ENCODE measurements around the gene OAS3. TPM values are rescaled to one million over a fixed set of nuclear protein-coding genes. Genes with fewer than 3 reads are reported as not detected.

Gene OAS3
- total RNA-seq, 1 donor from 2014 or later = 65.8 TPM

DNA sequence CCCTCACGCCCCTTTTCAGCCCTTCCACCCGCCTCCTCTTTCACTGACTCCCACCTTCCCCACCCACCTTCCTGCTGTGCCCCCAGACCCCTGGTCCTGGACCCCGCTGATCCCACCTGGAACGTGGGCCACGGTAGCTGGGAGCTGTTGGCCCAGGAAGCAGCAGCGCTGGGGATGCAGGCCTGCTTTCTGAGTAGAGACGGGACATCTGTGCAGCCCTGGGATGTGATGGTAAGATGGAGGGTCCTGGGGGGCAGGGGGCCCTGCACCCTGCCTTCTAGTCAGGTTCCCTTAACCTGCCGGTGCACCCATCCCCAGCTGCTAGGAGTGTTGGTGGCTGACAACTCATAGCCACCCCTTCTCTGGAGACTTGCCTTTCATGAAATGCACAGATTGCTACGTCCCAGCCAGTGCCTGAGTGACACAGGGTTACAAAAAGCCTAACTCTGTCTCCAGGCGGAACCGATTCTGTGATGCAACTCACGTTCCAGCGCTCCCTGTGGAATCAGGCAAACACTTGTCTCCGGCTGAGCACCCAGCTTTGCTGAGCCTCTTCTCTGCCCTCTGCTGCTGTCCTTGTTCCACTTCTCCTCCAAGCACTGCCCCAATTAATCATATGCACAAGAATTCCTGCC is 25.1 kb downstream of the OAS3 start:
- no peaks in the 10 kb centered on the region for H3K4me1 ChIP-seq
- intact Hi-C loops (cut with DNase I) = no loop called here
- H3K27me3 ChIP-seq (ENCODE audit: low read depth) = no peaks in the 10 kb centered on the region
- TF ChIP-seq, protein P1, sequence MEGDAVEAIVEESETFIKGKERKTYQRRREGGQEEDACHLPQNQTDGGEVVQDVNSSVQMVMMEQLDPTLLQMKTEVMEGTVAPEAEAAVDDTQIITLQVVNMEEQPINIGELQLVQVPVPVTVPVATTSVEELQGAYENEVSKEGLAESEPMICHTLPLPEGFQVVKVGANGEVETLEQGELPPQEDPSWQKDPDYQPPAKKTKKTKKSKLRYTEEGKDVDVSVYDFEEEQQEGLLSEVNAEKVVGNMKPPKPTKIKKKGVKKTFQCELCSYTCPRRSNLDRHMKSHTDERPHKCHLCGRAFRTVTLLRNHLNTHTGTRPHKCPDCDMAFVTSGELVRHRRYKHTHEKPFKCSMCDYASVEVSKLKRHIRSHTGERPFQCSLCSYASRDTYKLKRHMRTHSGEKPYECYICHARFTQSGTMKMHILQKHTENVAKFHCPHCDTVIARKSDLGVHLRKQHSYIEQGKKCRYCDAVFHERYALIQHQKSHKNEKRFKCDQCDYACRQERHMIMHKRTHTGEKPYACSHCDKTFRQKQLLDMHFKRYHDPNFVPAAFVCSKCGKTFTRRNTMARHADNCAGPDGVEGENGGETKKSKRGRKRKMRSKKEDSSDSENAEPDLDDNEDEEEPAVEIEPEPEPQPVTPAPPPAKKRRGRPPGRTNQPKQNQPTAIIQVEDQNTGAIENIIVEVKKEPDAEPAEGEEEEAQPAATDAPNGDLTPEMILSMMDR (IDR thresholded peaks at IDR 0.05) = no peak
- no peak overlapping the region for H3K27ac ChIP-seq
- peaks cover 89% of the 10 kb centered on the region for H3K36me3 ChIP-seq
- no peak for ATAC-seq
- no peak overlapping the region for H3K4me3 ChIP-seq
- no peak for DNase-seq
- peaks cover 5% of the 10 kb centered on the region for H3K9me3 ChIP-seq

DNA sequence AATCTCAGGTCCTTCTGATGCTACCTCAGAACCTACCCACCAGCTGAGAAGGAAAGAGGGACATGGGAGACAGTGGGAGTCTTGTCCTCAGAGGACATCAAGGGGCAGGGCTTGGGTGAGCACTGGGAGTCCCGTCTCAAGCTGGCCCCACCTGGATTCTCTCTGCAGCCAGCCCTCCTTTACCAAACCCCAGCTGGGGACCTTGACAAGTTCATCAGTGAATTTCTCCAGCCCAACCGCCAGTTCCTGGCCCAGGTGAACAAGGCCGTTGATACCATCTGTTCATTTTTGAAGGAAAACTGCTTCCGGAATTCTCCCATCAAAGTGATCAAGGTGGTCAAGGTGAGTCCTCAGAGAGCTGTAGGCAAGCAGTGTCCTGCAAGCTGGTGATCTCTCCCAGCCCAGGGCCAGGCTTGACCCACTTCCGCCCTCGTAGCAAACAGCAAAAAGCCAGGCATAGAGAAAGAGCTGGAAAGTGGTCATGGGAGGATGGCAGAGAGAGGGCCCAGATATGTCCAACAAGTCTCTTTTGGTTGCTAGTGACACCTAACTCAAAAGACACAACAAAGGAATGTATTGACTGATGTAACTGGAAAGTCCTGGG is 25.9 kb downstream of the OAS3 start:
- Histone ChIP-seq H3K4me3 (no peak overlapping the region), H3K27ac (no peak overlapping the region), H3K4me1 (no peaks in the 10 kb centered on the region), H3K9me3 (peaks cover 2% of the 10 kb centered on the region), H3K36me3 (peaks cover 94% of the 10 kb centered on the region), H3K27me3 (ENCODE audit: low read depth) (no peaks in the 10 kb centered on the region)
- TF ChIP-seq, protein P1 (IDR thresholded peaks at IDR 0.05) = no peak
- DNase-seq (no peak), ATAC-seq (no peak)
- intact Hi-C loops (cut with DNase I) = no loop called here

DNA sequence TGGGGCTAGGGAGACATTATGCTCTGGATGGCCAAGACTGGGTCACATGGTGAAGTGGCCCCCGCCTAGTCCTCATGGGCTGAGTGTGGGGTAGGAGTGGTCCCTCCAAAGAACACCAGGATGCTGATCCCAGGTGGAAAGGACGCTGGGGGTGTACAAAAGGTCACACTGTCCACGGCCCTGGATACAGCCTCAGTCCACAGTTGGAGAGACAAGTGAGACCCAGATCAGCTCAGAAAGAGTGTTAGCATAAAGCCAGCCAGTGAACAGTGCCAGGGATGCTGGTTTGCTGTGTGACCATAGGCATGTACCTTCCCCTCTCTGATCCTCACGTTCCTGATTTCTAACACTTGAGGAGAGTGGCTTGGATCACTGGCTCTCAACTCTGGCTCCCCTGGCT is 26.6 kb downstream of the OAS3 start:
- no peak overlapping the region for H3K27ac ChIP-seq
- TF ChIP-seq, protein P1 (IDR thresholded peaks at IDR 0.05) = no peak
- no peaks in the 10 kb centered on the region for H3K4me1 ChIP-seq
- ATAC-seq (no peak), DNase-seq (no peak)
- peaks cover 94% of the 10 kb centered on the region for H3K36me3 ChIP-seq
- H3K27me3 ChIP-seq (ENCODE audit: low read depth) = no peaks in the 10 kb centered on the region
- H3K4me3 ChIP-seq = no peak overlapping the region
- no peaks in the 10 kb centered on the region for H3K9me3 ChIP-seq
- intact Hi-C loops (cut with DNase I) = no loop called here

DNA sequence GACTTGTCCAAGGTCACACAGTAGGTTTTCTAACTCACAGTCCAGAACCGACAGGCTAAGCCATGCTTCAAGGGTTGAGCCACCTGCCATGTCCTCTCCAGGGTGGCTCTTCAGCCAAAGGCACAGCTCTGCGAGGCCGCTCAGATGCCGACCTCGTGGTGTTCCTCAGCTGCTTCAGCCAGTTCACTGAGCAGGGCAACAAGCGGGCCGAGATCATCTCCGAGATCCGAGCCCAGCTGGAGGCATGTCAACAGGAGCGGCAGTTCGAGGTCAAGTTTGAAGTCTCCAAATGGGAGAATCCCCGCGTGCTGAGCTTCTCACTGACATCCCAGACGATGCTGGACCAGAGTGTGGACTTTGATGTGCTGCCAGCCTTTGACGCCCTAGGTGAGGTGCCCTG is 27.4 kb downstream of the OAS3 start:
- no peaks in the 10 kb centered on the region for H3K27me3 ChIP-seq (ENCODE audit: low read depth)
- no peak overlapping the region for H3K27ac ChIP-seq
- peaks cover under 1% of the 10 kb centered on the region for H3K4me1 ChIP-seq
- TF ChIP-seq, protein P1 (IDR thresholded peaks at IDR 0.05) = no peak
- no peaks in the 10 kb centered on the region for H3K9me3 ChIP-seq
- DNase-seq (no peak), ATAC-seq (no peak)
- intact Hi-C loops (cut with DNase I) = no loop called here
- no peak overlapping the region for H3K4me3 ChIP-seq
- peaks cover 96% of the 10 kb centered on the region for H3K36me3 ChIP-seq

DNA sequence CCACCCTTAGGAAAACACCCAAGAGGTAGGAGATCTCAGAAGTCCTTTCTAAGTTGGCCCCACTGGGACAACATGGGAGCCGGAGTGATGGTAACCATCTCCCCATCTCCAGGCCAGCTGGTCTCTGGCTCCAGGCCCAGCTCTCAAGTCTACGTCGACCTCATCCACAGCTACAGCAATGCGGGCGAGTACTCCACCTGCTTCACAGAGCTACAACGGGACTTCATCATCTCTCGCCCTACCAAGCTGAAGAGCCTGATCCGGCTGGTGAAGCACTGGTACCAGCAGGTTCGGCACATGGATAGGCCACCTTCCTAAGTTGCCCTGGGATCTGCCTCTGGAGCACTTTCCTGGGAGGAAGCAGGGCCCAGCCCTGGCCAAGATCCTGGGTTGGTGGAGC is 29.0 kb downstream of the OAS3 start:
- DNase-seq (no peak), ATAC-seq (no peak)
- intact Hi-C loops (cut with DNase I) = no loop called here

More for the DNA sequence above, 29.0 kb downstream of the OAS3 start:
- Histone ChIP-seq H3K4me1 (peaks cover 10% of the 10 kb centered on the region), H3K4me3 (no peak overlapping the region), H3K9me3 (no peaks in the 10 kb centered on the region), H3K36me3 (peaks cover 84% of the 10 kb centered on the region), H3K27me3 (ENCODE audit: low read depth) (no peaks in the 10 kb centered on the region), H3K27ac (no peak overlapping the region)
- TF ChIP-seq, protein P1 (IDR thresholded peaks at IDR 0.05) = no peak
